HepG2 (cell line): ENCODE data around the gene MTF2.

Experiments
- CCAR2 ChIP-seq: fragments of 200-400 bp; formaldehyde crosslinking; optimal IDR thresholded peaks from 2 replicates; pipeline ENCODE3; 2018; ENCODE audit warnings: low read depth, mild to moderate bottlenecking, low read length, moderate library complexity
- EP300 ChIP-seq, 3 experiments: sonication (generic) in 1 of 3; formaldehyde crosslinking in 1 of 3; IDR thresholded peaks; 2 replicates each; pipeline versions ENCODE4 v1.5.1 to v1.6.1; 2011 to 2020; ENCODE audit warnings: low read depth in 2 of 3, low read length in 2 of 3, borderline replicate concordance in 1 of 3, improper control_type of control experiment in 1 of 3, mild to moderate bottlenecking in 1 of 3, missing genetic modification reagents in 1 of 3, moderate library complexity in 1 of 3
- HNF1B ChIP-seq: sonication (generic); formaldehyde crosslinking; IDR thresholded peaks from 2 replicates; pipeline ENCODE4 v1.5.1; 2020; ENCODE audit warnings: mild to moderate bottlenecking, moderate library complexity, missing genetic modification reagents
- MAX ChIP-seq: IDR thresholded peaks from 2 replicates; pipeline ENCODE4 v1.6.1; 2012; ENCODE audit warnings: inconsistent platforms
- MTF1 ChIP-seq: sonication (generic); formaldehyde crosslinking; IDR thresholded peaks from 2 replicates; pipeline ENCODE4 v1.5.0; 2020; ENCODE audit warnings: missing genetic modification reagents
- NR2C2 ChIP-seq: sonication (generic); formaldehyde crosslinking; IDR thresholded peaks from 2 replicates; pipeline ENCODE4 v1.4.0; 2020; ENCODE audit warnings: missing genetic modification reagents, mild to moderate bottlenecking, moderate library complexity, borderline replicate concordance
- SRF ChIP-seq: IDR thresholded peaks from 2 replicates; pipeline ENCODE4 v1.6.1; 2011; ENCODE audit warnings: mild to moderate bottlenecking, low read depth, low read length, moderate library complexity
- TAF1 ChIP-seq: sonication (generic); formaldehyde crosslinking; IDR thresholded peaks from 2 replicates; pipeline ENCODE4 v1.4.0; 2020; ENCODE audit warnings: missing genetic modification reagents

GRCh38 chr1:93113127-93113526 is 34.0 kb downstream of the MTF2 start:
- no peak for TF ChIP-seq SRF
- TF ChIP-seq TAF1 = no peak
- no peak for TF ChIP-seq MTF1 (CRISPR knock-in tag)
- no peak for TF ChIP-seq CCAR2
- TF ChIP-seq MAX = no peak
- TF ChIP-seq NR2C2 (CRISPR knock-in tag) = no peak
- no peak for TF ChIP-seq EP300 (IDR thresholded peaks at IDR 0.05; ENCODE audit: low read depth in 2 of 2, low read length in 2 of 2)
- TF ChIP-seq EP300 (CRISPR knock-in tag; IDR thresholded peaks at IDR 0.05; ENCODE audit: borderline replicate concordance) = no peak
- TF ChIP-seq HNF1B (CRISPR knock-in tag) = no peak
